Stimulated activated CD4-positive, alpha-beta T cell treated with anti-CD3 and anti-CD28 coated beads, TNF-alpha, amount 100 ng/mL, for 48 hours (primary cell): ENCODE measurements around the gene MTX2.
"Not testable (repeated sequence)": the region's sequence is repeated elsewhere in the genome, so short reads cannot be mapped to it uniquely, and the experiment has no call there.

Experiments
- DNase-seq, 3 donors: peaks; one replicate each; pipeline ENCODE4 v3.0.0-alpha.2; 2020; ENCODE audit warnings: low read depth in 3 of 3

MTX2 gene

DNA sequence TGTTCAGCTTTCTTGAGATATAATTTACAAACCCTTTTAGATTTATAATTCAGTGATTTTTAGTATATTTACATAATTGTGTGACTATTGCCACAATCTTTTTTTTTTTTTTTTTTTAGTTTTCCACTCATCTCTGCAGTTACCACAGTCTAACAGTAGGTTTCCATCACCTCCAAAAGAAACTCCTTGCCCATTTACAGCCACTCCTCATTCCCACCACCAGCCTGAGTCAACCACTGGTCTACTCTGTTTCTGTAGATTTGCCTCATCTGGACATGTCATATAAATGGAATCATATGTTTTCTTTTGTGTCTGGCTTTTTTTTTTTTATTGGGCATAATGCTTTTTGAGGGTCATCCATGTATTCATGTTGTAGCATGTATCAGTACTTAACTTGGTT is 16.1 kb downstream of the MTX2 start:
- DNase-seq: no peak

DNA sequence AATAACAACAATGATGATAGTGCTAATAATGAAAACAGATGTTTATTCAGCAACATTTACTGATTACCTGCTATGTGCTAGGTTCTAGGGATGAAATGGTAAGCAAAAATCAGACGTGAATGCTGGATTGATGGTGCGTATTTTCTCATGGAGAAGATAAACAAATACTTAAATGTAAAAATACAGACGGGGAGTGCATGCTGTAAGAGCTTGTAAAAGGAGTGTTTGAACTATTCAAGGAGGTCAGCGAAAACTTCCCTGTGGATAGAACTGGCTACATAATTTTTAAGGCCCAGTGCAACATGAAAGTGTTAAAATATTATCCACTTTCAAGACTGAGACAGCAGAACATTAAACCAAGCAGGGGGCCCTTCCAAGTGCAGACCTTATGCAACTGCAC is 22.1 kb downstream of the MTX2 start:
- DNase-seq: no peak

- DNase-seq: no peak
Measured at GRCh38 chr2:176291809-176292283, 22.6 kb downstream of the MTX2 start.

DNA sequence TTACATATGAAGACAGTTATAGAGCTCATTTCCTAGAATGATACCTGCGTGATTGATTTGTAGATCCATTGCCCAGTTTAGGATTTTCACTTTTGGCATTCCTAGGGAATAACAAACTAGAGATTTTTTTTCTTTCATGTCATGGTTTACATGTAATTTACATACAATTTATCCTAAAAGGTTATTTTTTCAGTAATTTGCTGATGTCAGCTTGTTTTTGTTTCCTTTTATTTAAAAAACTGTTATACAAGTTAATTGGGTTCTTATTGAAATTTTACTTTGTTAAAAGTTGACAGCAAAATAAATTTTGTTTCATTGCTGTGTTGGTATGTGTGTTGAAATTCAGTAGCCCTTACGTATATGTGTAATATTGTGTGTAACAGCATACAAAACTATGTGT is 23.4 kb downstream of the MTX2 start:
- no peak for DNase-seq

GRCh38 chr2:176293334-176293733 is 24.1 kb downstream of the MTX2 start:
- DNase-seq: no peak

- DNase-seq: no peak
Measured at GRCh38 chr2:176297067-176297466, 27.8 kb downstream of the MTX2 start.

GRCh38 chr2:176297737-176298136 is 28.5 kb downstream of the MTX2 start:
- no peak for DNase-seq

GRCh38 chr2:176306020-176306419 is 36.8 kb downstream of the MTX2 start:
- not testable (repeated sequence) for DNase-seq

GRCh38 chr2:176317199-176317598 is 48.0 kb downstream of the MTX2 start:
- no peak for DNase-seq

GRCh38 chr2:176317623-176318065 is 48.4 kb downstream of the MTX2 start:
- no peak for DNase-seq

DNA sequence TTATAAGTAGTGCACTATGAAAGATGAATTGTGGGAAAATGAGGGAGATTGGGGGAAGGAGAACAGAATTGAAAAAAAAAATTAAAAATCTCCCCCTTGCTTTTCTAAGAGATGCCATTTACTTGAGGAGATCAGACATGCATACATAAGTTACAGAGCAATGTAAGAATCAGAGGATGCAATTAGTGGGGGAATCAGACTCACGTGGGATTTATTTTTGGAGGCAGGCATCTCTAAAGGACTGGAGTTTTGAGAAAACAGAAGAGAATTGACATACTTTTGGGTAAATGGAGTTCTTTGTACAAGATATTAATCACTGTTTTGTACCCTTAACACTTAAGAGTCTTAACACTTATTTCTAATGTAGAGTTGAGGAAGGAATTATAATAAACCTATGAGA is 52.7 kb downstream of the MTX2 start:
- DNase-seq: no peak

GRCh38 chr2:176324862-176325261 is 55.6 kb downstream of the MTX2 start:
- DNase-seq: no peak

DNA sequence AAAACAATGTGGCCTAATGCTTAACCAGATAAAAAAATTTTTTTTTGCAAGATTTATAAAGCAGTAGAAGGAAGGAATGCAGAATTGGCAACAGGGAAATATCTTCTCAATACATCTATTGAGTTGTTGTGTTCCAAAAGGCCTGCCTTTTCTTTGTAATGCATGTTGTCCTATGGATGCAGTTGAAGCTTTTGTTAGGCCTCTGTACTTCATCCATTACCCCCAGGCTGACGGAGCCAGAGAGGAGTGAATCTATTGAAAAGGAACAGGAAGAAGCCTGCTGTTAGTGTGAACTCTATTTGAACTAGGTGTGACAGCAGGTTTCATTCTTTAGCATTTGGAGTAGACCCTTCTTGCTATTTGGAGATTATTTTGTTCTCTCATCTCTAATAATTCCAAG is 56.5 kb downstream of the MTX2 start:
- DNase-seq: no peak

GRCh38 chr2:176328149-176328548 is 58.9 kb downstream of the MTX2 start:
- DNase-seq: no peak

- no peak for DNase-seq
Measured at GRCh38 chr2:176330612-176331011, 61.4 kb downstream of the MTX2 start.

DNA sequence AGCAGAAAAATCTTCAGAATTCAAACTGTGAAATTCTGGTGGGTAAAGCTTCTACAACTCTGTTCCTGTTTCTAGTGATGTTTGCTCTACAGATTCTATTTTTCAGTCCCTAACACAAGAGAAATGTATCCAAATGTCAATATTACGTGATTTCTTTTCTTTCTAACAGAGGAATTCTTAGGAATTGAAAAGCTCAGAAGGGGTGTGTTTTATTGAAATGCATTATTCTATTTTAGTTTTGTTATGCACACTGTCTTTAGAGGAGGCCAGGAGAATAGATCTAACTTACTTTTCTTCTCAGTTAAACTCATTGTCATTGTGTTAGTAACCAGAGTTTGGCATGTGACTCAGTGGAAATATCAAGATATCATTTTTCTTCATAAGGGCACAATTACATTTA is 62.4 kb downstream of the MTX2 start:
- DNase-seq: no peak

DNA sequence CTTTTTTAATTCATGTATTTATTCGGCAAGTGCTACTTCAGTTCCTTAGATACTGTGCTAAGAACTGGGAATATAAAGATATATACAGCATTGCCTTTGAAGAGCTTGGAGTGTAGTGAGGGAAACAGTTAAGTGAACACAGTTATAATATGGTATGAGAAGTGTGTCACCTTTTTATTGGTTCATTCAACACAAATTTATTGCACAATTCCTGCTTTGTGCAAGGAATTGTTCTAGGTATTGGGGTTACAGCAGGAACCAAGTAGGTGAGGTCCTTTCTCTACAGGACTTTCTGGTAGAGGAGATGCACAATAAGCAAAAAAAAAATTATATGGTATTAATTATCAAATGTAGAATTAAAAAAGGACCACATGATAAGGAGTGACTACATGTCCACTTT is 65.5 kb downstream of the MTX2 start:
- DNase-seq: no peak

GRCh38 chr2:176338395-176338794 is 69.2 kb downstream of the MTX2 start:
- no peak for DNase-seq

DNA sequence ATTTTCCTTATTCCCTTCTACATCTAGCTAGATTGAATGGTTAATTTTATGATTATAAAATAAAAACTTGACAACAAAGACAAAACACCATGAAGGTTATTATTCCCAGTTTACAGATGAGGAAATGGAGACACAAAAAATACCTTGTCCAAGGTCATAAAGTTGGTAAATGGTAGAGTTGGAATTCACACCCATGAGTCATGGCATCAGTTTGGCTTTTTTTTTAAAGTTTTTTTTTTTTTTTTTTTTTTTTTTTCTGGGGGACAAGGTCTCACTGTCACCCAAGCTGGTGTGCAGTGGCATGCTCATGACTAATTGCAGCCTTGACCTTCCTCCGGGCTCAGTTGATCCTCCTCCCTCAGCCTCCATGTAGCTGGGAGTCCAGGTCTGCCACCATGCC is 70.0 kb downstream of the MTX2 start:
- DNase-seq: no peak

DNA sequence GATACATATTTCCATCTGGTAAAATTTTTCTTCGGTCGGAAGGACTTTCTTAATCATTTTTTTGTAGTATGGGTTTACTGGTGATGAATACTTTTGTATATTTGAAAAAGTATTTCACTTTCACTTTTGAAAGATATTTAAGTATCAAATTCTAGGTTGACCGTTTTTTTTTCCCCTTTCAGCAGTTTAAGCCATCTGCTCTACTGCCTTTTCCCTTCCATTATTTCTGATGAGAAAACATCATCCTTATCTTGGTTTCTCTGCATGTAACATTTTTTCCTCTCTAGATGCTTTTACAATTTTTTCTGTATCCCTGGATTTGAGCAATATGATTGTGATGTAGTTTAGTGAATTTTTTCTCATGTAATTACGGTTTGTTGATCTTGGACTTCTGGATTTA is 87.0 kb downstream of the MTX2 start:
- no peak for DNase-seq

DNA sequence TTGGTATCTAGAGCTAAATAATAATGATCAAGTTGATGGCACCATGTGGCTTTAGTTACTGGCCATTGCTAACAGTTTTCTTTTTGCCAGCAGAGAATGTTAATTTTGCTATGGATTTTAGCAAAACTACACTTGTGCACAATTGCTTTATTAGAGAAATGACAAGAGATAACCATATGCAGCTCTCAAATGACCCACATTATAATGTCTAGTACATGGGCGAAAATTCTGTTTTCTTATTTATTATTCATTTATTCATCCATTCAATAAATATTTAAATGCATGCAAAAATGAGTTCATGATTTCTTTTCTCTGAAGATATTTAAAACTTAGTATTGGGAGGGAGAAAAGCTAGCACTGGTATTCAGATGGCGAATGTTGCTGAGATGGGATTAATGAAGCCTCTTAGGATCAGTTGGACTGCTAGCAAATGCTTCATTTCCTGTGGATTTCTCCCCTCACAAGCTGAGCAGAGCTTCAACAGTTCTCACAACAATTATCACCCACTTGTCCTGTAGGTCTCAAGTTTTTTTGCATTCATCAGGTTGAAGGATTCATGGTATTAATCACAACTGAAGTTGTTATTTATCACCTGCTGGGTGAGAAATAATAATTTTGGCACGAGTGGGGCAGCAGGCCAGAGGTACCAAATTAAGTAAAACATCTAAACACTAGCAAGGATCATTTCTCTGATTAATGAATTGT is 95.2 kb downstream of the MTX2 start:
- DNase-seq: no peak

- DNase-seq: no peak
Measured at GRCh38 chr2:176368349-176368748, 99.1 kb downstream of the MTX2 start.

GRCh38 chr2:176370467-176371171 is 101.4 kb downstream of the MTX2 start:
- no peak for DNase-seq
